HUDEP-2 (cell line): Measurements from ENCODE around the gene MELTF.

Source experiments
- DNase-seq, 76 experiments: peaks; one replicate each; lab custom pipeline; 2025; ENCODE audit not compliant: unreplicated experiment in 76 of 76; lab: John Stamatoyannopoulos, UW

Gene MELTF

DNA sequence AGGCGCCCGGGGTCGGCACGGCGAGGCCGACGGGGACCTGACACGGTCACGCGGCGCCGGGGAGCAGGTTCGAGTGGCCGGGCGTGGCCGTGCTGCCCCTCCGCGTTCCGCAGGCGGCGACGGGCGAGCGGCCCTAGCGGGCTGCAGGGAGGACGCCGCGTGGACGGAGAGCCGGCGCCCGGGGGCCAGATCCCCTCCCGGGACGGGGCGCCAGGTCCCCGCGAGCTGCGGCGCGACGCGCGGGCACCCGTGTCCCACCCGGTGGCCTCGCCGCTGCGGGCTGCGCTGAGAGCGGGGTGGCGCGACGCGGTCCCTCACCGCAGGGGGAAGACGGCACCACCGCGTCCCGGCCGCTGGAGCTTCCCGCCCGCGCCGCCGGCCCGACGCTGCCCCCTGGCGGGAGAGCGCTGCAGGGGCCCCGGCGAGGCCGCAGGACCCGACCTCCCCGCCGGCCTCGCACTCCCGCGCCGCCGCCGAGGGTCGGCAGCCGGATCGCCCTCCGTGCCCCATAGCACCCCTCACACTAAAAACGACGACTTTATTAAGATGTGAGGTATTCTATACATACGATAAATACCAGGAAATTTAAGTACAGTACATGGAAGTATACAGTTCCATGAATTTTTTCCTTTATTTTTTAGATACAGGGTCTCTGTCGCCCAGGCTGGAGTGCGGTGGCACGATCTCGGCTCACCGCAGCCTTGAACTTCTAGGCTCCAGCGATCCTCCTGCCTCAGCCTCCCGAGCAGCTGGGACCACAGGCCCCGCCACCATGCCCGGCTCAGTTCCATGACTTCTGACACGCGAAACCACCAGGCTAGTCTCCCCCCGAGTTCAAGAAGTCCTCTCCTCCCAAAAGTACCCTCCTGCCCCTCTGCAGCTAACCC lies 59.7 kb downstream of the MELTF start:
- peak in 58 of 76 experiments; percentile 3 to 71 (median 48) for DNase-seq

DNA sequence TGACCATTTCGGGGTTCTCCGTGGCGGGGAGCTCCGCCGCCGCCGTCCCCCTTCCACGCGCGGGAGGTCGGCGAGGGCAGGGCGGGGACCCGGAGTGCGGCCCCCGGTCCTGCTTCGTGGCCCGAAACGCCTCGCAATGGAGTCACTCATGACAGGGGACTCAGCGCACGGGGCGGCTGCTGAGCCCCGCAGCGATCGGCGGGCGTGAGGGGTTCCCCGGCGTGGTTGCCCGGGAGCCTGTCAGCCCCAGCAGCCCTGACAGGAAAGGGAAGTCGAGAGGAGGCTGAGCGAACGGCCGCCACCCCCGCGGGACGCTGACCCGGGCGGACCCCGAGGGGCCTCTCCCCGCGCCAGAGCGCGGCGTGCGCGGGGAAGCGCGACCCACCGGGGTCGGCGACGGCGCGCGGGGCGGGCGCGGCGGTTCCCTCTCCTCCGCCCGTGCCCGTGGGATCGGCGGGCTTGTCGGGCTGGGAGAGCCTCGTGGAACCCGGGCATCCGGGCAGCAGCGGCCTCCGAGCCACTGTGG lies 60.4 kb downstream of the MELTF start:
- DNase-seq: peak in 32 of 76 experiments; percentile 6 to 61 (median 25)

DNA sequence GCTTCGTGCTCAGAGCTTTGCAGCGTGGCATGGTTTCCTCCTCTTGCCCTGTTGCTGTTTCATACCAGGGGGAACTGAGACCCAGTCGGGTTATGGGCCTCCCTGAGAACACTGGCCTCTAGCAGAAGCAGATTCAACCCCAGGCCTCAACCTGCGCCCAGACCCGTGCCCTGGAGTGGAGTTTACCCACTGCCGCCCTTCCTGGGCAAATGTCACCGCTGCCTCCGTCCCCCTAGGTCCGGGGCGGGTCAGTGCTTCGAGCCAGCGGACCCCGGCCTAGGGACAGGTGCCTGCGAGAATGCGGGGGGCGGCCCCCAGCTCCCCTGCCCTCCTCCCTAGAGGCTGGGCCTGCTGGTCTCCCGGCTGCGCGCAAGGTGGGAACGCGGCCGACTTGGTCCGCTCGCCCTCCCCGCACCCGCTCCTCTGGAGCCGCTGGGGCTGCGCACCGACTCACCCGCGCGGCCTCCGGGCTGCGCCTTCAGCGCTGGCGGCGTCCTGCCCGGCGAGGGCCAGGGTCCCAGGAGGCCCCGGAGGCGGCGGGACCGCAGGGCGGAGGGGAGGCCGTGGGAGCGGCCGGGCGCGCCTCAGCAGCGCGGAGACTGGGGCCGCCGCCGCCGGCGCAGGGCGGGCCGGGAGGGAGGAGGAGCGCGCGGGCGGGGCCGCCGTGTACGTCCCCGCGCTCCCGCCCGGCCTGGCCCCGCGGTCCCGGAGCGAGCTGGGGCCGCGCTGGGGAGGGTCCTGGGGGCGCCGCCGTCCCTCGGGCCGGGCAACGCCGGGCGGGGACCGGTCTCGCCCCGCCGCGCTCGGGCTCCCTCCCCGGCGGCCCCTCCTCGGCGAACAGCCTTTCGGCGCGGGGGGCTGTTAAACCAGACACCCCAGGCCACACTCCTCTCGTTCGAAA lies 61.1 kb downstream of the MELTF start, which contains the start of gene PIGZ:
Gene PIGZ (minus strand): TSS at position 601 of the 901 bp plus-strand sequence. CDS start 16,802 bp downstream, outside the sequence.
- DNase-seq: peak in 29 of 76 experiments; percentile 4 to 59 (median 32)

DNA sequence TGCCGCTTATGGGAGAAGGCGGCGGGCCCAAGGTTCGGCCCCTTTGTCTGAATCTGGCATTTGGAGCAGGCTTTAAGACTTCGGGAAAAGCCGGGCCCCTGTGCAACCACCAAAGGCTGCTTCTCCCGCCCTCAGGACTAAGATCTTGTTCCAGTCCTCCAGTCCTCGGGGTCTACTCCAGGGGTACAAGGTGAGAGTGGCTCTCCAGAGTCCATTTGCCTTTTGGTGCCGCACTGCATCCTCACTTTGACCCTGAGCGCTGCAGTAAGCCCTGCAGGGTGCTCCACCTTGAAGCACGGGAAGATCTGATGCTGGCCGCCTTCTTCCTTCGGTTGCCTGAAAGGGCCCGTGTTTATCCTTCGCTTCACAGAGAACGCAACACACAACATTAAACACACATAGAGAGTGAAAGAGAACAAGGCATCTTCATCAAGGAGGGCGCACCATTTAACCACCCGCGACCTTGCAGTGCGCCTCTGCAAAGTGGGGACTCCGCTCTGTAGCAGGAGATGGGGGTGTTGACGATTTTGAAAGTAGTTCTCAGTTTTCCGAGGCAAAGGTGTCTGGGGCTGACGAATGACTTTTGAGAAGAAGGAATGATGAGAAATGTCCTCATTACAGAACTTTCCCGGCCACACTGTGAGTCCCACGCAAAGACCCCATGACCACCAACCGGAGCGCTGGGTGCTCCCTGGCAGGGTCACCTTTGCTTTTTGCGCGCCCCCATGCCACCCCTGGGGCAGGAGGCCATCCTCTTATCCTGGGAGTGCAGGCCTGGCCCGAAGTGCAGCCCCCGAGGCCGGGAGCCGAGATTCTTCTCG lies 62.0 kb downstream of the MELTF start:
- no peak for DNase-seq

DNA sequence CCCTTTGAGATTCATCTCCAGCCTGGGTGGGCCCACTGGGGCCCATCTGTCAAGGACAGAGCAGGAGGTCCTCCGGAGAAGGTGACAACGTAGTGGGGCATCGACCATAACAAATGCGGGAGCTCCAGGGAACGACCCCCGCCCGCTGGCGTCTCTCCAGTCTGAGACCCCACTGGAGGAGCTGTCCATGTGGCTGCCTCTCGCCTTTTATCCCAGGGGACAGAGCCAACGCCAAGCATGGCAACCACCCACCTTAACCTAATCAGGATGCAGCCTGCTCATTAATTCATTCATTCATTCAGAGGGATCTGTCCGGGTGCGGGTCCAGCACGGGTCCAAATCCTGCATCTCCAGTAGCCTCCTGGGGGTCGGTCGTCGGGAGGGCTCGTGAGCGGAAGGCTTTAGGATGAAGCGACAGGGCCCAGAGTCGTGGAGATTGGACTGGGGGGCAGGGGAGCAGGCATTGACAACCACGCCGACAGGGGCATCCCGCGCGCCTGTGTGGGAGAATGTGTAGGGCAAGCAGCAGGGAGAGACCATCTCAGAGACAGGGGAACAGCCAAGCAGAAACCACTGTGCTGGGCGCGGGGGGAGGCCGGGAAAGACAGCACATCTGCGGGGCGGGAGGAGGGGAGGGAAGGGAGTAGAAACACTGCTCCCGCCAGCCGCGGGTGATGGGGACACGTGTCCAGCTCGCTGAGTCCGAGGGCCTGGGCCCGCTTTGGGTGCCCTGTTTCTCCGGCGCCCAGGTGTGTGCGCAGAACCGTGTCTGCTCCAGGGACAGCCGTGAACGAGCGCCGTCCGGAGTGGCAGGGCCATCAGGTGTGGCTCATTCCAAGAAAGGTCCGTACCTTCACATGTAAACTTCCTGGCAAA lies 62.9 kb downstream of the MELTF start:
- no peak for DNase-seq

DNA sequence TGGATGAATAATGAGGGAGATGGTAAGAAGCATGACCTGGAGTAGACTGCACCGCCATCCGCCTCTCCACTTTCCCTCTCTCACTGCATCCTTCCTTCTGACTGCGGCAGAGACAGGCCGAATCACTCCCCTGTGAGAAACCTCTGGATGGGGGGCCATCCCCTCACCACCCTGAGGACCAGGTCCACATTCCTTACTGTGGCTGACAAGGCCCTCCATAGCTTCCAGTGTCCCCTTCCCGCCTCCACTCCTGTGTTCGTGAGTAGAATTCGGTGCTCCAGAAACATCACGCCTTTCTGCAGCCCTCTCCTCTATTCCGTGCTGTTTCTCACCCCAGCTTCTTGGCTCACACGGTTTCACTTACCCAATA lies 63.8 kb downstream of the MELTF start:
- DNase-seq: no peak

DNA sequence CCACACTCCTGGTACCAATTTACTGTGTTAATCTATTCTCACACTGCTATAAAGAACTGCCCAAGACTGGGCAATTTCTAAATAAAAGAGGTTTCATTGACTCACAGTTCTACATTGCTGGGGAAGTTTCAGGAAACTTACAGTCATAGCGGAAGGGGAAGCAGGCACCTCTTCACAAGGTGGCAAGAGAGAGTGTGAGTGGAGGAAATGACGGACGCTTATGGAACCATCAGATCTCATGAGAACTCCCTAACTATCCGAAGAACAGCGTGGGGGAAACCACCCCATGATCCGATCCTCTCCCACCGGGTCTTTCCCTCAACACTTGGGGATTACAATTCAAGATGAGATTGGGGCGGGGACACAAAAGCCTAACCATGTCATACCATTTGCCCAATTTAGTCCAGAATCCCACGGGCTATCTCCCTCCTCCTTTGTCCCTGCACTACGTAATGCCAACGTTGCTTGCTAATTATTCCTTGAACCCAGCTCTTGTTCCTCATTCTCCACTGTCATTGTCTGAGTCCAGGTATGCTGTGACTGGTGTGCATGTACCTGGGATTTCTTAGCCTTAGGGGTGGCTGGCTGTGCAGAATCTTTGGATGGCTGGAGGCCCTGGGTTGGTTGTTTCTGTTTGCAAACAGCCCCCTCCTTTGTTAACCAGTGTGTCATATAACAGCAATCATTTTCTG lies 64.4 kb downstream of the MELTF start:
- DNase-seq: no peak

DNA sequence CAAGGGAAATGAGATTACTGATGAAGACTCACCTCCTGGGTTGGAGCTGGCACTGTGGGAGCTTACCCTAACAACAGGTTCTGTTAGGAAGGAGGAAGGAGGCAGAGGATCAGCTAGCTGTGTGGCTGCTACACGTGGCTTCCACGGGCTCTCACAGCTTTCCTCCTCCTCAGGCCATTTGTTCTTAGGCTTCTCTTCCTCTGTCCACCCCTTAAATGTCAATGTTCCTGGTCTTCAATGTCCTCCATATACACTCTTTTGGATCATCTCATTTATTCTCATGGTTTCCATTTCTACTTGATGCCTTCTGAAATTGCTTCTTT lies 66.0 kb downstream of the MELTF start:
- no peak for DNase-seq

DNA sequence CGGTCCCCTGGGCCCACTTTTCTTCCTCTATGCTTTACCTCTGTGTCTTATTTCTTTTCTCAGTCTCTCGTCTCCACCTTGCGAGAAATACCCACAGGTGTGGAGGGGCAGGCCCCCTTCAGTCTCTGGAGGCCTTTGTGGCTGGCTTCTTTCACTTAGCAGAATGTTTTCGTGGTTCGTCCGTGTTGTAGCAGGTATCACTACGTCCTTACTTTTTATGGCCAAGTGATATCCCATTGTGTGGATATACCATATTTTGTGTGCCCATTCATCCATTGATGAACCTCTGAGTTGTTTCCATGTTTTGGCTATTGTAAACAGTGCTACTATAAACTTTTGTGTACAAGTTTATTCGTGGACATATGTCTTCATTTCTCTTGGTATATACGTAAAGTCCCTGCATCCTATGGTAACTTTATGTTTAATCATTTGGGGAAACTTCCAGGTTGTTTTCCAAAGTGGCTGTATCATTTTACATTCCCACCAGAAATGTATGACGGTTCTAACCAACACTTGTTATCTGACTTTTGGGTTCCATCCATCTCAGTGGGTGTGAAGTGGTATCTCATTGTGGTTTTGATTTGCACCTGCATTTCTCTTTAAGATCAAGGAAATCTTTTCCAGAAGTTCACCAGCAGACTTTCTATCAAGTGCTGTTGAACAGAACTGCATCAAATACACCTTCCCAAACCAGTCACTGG lies 66.5 kb downstream of the MELTF start:
- no peak for DNase-seq

DNA sequence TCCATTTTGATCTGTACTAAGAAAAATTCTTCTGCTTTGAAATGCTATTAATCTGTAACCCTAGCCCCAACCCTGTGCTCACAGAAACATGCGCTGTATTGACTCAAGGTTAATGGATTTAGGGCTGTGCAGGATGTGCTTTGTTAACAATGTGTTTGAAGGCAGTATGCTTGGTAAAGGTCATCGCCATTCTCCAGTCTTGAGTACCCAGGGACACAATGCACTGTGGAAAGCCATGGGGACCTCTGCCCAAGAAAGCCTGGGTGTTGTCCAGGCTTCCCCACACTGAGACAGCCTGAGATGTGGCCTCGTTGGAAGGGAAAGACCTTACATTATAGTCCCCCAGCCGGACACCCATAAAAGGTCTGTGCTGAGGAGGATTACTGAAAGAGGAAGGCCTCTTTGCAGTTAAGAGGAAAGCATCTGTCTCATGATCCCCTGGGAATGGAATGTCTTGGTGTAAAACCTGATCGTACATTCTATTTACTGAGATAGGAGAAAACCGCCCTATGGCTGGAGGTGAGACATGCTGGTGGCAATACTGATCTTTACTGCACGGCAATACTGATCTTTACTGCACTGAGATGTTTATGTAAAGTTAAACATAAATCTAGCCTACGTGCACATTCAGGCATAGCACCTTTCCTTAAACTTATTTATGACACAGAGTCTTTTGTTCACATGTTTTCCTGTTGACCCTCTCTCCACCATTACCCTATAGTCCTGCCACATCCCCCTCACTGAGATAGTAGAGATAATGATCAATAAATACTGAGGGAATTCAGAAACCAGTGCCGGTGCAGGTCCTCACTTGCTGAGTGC lies 67.3 kb downstream of the MELTF start:
- DNase-seq: no peak

DNA sequence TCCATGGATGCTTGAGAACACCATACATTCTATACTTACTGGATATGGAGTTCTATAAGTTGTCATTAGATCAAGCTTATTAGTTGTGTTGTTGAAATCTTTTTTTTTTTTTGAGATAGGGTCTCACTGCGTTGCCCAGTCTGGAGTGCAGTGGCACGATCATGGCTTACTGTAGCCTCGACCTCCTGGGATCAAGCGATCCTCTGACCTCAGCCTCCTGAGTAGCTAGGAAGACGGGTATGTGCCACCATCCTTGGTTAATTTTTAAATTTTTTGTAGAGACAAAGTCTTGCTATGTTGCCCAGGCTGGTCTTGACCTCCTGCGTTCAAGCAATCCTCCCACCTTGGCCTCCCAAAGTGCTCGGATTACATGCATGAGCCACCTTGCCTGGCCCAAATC lies 74.8 kb downstream of the MELTF start:
- DNase-seq: no peak
